HepG2 (cell line): ENCODE data around the gene PGA3. TPM values are rescaled to one million over a fixed set of nuclear protein-coding genes. Genes with fewer than 3 reads are reported as not detected.
"Not testable (repeated sequence)": the region's sequence is repeated elsewhere in the genome, so short reads cannot be mapped to it uniquely, and the experiment has no call there.

Experiments
- ATAC-seq: fragments of 200-7000 bp; cut with Tn5 transposase; 3 replicates; pipeline ENCODE4 v1.9.1; 2020; ENCODE audit warnings: mild to moderate bottlenecking, moderate library complexity
- BruUV-seq: library from RNA; stranded (reverse); fragments of 400-500 nt; replicated peaks from 2 replicates; lab custom pipeline; 2021; lab: Mats Ljungman, UMichigan
- CTCF ChIA-PET: fragments of 300-600 bp; formaldehyde crosslinking; extraction: SDS; loops from one replicate; lab custom pipeline; 2021; ENCODE audit warnings: low total read pairs, inconsistent platforms, low intra/inter-chr PET ratio; lab: Yijun Ruan, JAX
- POLR2A ChIA-PET: fragments of 350-600 bp; sonication (Branson Sonifier 250); formaldehyde crosslinking; loops from one replicate; lab custom pipeline; 2020; ENCODE audit warnings: antibody characterized with exemption, inconsistent platforms; lab: Yijun Ruan, JAX
- DNase-seq: peaks from one replicate; pipeline ENCODE4 v3.0.0-alpha.2; 2015; ENCODE audit warnings: low spot score
- FAIRE-seq: peaks from 3 replicates; lab custom pipeline; 2011; peaks lifted over from hg19 to GRCh38; lab: Jason Lieb, UNC
- H2AFZ ChIP-seq: one replicate; pipeline ENCODE4 v1.6.1; 2011; ENCODE audit warnings: low read length, inconsistent platforms
- H3K27ac ChIP-seq: fragments of 300-600 bp; 3 replicates; pipeline ENCODE4 v1.8.0; 2011; ENCODE audit warnings: mixed run types, mild to moderate bottlenecking, mixed read lengths, low read length, inconsistent platforms; ENCODE audit not compliant: insufficient read depth; ENCODE audit errors: extremely low read length
- H3K27me3 ChIP-seq, 2 experiments: fragments of 200-600 bp in 1 of 2; 2 replicates in 1 of 2; 3 replicates in 1 of 2; pipeline versions ENCODE4 v1.6.0 to v1.8.0; 2011; ENCODE audit warnings: low read length in 2 of 2, mild to moderate bottlenecking in 2 of 2, moderate library complexity in 2 of 2, inconsistent platforms in 1 of 2; ENCODE audit not compliant: insufficient read depth in 2 of 2, control insufficient read depth in 1 of 2
- H3K36me3 ChIP-seq, 2 experiments: fragments of 200-600 bp in 1 of 2; replicated peaks in 1 of 2; 2 replicates in 1 of 2; 3 replicates in 1 of 2; pipeline versions ENCODE4 v1.5.1 to v1.8.0; 2011; ENCODE audit warnings: low read length in 2 of 2, inconsistent platforms in 1 of 2; ENCODE audit not compliant: insufficient read depth in 2 of 2, control insufficient read depth in 1 of 2
- H3K4me1 ChIP-seq: 2 replicates; pipeline ENCODE4 v1.5.1; 2012; ENCODE audit warnings: low read length, inconsistent platforms; ENCODE audit not compliant: insufficient read depth
- H3K4me2 ChIP-seq: 2 replicates; pipeline ENCODE4 v1.6.0; 2011; ENCODE audit warnings: low read depth, low read length, inconsistent platforms
- H3K4me3 ChIP-seq, 3 experiments: fragments of 200-600 bp in 1 of 3; sonication (generic), shearing (Covaris generic) in 1 of 3; replicated peaks in 1 of 3; 2 replicates each; pipeline ENCODE4 v1.5.1; 2011 to 2016; ENCODE audit warnings: low read length in 3 of 3, inconsistent platforms in 2 of 3, low read depth in 2 of 3, mild to moderate bottlenecking in 2 of 3, control low read depth in 1 of 3, mixed read lengths in 1 of 3; ENCODE audit not compliant: insufficient read depth in 1 of 3
- H3K79me2 ChIP-seq: one replicate; pipeline ENCODE4 v1.6.1; 2011; ENCODE audit warnings: low read length, inconsistent platforms; ENCODE audit not compliant: insufficient read depth
- H3K9ac ChIP-seq: 2 replicates; pipeline ENCODE4 v1.6.0; 2011; ENCODE audit warnings: mild to moderate bottlenecking, low read depth, low read length, inconsistent platforms; ENCODE audit not compliant: insufficient read depth
- H3K9me3 ChIP-seq: 2 replicates; pipeline ENCODE4 v1.5.1; 2012; ENCODE audit warnings: mild to moderate bottlenecking, low read length
- H4K20me1 ChIP-seq: 2 replicates; pipeline ENCODE4 v1.6.0; 2011; ENCODE audit warnings: inconsistent platforms, mild to moderate bottlenecking, low read length, moderate library complexity; ENCODE audit not compliant: insufficient read depth
- WGBS: methylation state at CpG from one replicate; pipeline ENCODE4 v1.1.6; 2017; ENCODE audit warnings: low lambda C conversion rate; 5-methylcytosine and 5-hydroxymethylcytosine counted together
- in situ Hi-C: cut with HindIII; loops from 2 replicates; pipeline ENCODE4 v1.10.0; 2017; ENCODE audit warnings: low pct_unique_long_range_greater_than_20kb; ENCODE audit not compliant: extremely low pct_ligation_motif_present
- intact Hi-C: fragments of 100-400 bp; cut with micrococcal nuclease; formaldehyde crosslinking; loops from one replicate; pipeline ENCODE4 v1.10.0; 2022; ENCODE audit not compliant: unreplicated experiment
- polyA plus RNA-seq, 8 experiments: library from polyadenylated mRNA; depleted of rRNA in 3 of 8; stranded (reverse) in 7 of 8; unstranded in 1 of 8; fragments of >200 nt; fragmentation: Illumina TruSeq in 4 of 8; extraction: Trizol in 4 of 8; gene quantifications; 2 replicates each; pipeline versions ENCODE4 v1.2.1 to v1.2.3, GENCODE V29; 2011 to 2016; ENCODE audit warnings: low read depth in 4 of 8, missing spikeins in 1 of 8, mixed read lengths in 1 of 8; ENCODE audit not compliant: insufficient read depth in 1 of 8
- total RNA-seq, 5 experiments: library from RNA; depleted of rRNA; stranded (reverse); fragments of >200 nt; fragmentation: Illumina TruSeq; extraction: Trizol; gene quantifications; 2 replicates each; pipeline ENCODE4 v1.2.3, GENCODE V29; 2016; ENCODE audit warnings: low read depth in 1 of 5

Gene PGA3
- total and polyA plus RNA-seq, 2 of the 13 experiments (the other 11 are each of a cell fraction or from before 2014, with no cell fraction given), result not detected

DNA sequence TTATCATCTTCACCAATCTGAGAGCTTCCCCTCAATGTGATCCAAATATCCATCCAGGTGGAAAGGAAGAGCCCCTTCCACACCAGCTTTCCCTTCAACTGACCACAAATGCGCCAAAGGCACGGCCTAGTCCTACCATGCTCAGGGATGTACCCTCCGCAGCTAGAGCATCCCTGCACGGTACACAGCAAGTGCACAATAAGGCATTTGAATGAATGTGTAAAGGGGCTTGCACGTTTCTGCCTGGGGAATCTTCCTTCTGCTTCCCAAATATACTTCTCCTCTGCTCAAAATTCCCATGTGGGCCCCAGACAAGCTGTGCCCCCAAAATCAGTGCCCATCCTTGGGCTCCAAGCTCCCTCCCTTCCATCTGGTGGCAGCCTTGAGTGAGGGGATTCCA lies 15.7 kb downstream of the PGA3 start:
- H3K4me3 ChIP-seq, BruUV-seq, H3K79me2 ChIP-seq, FAIRE-seq, POLR2A ChIA-PET, CTCF ChIA-PET, H3K4me1 ChIP-seq, in situ Hi-C loops, H3K27ac ChIP-seq, H3K4me2 ChIP-seq, intact Hi-C loops, H3K27me3 ChIP-seq, ATAC-seq, H3K9me3 ChIP-seq, DNase-seq, H4K20me1 ChIP-seq, H3K36me3 ChIP-seq, H2AFZ ChIP-seq, H3K9ac ChIP-seq: not testable (repeated sequence)
- 5% methylated on average over 5 of the region's 5 CpGs for WGBS

DNA sequence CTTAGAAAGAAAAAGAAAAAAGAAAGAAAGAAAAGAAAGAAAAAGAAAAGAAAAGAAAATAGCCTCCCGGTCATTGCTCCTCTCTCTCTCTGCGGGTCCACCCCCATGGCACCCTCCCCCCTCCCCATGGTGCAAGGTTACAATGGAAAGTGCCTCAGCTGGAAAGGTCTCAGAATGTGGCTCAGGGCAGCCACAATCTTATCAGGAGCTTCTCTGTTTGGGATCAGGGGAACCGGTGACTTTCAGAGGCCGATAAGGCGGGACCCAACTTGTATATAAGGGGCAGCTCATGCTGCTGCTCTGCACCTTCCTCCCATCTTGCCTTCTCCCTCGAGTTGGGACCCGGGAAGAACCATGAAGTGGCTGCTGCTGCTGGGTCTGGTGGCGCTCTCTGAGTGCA lies 18.7 kb downstream of the PGA3 start, which contains the start of gene PGA4:
PGA4 (plus strand) TSS at position 301 of the 400 bp plus-strand sequence; CDS start at position 355, 54 bp downstream.
- DNase-seq, H3K4me3 ChIP-seq, H3K79me2 ChIP-seq, H3K4me2 ChIP-seq, BruUV-seq, ATAC-seq, FAIRE-seq, POLR2A ChIA-PET, intact Hi-C loops, CTCF ChIA-PET, H3K27me3 ChIP-seq, H2AFZ ChIP-seq, H3K27ac ChIP-seq, H3K9me3 ChIP-seq, H3K36me3 ChIP-seq, H3K4me1 ChIP-seq, H4K20me1 ChIP-seq, in situ Hi-C loops, H3K9ac ChIP-seq: not testable (repeated sequence)
- no CpG with 5 or more reads among the region's 8 CpGs for WGBS

DNA sequence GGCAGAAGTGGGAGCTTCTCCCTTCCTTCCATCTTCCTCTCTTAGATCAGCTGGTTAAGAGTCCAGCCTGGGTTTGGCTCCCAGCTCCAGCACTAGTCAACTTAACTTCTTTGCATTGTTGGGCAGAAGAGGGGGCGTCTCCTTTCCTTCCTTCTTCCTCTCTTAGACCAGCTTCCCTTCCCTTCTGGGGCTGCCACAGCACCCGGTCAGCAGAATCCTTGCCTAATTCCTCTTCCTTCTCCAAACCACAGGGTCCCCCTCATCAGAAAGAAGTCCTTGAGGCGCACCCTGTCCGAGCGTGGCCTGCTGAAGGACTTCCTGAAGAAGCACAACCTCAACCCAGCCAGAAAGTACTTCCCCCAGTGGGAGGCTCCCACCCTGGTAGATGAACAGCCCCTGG lies 19.4 kb downstream of the PGA3 start:
- H3K4me1 ChIP-seq, H3K4me2 ChIP-seq, POLR2A ChIA-PET, in situ Hi-C loops, H3K27me3 ChIP-seq, H2AFZ ChIP-seq, H3K9me3 ChIP-seq, BruUV-seq, CTCF ChIA-PET, H4K20me1 ChIP-seq, H3K4me3 ChIP-seq, intact Hi-C loops, FAIRE-seq, H3K79me2 ChIP-seq, ATAC-seq, H3K9ac ChIP-seq, DNase-seq, H3K36me3 ChIP-seq, H3K27ac ChIP-seq: not testable (repeated sequence)
- no CpG with 5 or more reads among the region's 5 CpGs for WGBS

DNA sequence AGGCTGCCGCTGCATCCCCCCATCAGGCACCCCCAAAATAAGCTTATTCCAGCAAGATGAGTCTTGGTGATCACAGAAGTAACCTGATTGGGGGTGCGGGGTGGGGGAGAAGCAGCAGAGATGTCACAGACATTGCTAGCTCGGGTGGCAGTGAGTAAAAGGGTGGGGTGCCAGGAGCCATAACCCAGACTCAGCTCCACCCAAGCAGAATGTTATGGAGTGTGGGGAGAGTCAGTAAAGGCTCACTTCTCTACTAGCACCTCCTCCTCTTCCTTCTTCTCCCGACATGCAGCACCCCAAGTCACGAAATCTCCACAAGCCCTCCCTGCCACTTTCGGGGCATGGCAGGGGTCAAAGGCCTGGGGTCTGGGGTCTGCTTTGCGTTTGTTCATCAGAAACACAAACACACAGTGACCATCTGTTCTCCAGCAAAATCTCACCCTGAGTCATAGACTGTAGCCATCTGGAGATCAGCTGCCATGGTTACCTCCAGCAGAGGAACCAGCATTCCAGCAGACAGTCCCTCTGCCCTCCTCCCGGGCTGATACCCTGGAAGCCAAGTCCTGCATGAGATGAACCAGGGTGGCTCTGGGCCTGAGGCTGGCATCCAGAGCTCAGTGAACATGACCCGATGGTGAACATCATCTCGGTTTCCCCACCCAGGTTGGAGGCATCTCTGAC lies 23.3 kb downstream of the PGA3 start:
- DNase-seq, POLR2A ChIA-PET, H3K79me2 ChIP-seq, H3K4me2 ChIP-seq, CTCF ChIA-PET, H4K20me1 ChIP-seq, H3K4me1 ChIP-seq, H3K4me3 ChIP-seq, BruUV-seq, intact Hi-C loops, H3K36me3 ChIP-seq, FAIRE-seq, H3K27ac ChIP-seq, H3K27me3 ChIP-seq, in situ Hi-C loops, H3K9me3 ChIP-seq, H3K9ac ChIP-seq, H2AFZ ChIP-seq: not testable (repeated sequence)
- WGBS, result no CpG with 5 or more reads among the region's 10 CpGs
- peak; percentile 23; the same call in 1 of the 3 replicates for ATAC-seq
